Measurements from ENCODE around the gene USP19. TPM values are rescaled to one million over a fixed set of nuclear protein-coding genes. Genes with fewer than 3 reads are reported as not detected.

Gene USP19
- total and polyA plus RNA-seq, 10 of the 15 experiments (the other 5 are each of a cell fraction or from before 2014, with no cell fraction given), result 0.24 to 64.2 (median 33.2) TPM

- TF ChIP-seq CREB1 (IDR thresholded peaks at IDR 0.05; ENCODE audit: low read depth), result peak; percentile 92
- peak; percentile 57 for TF ChIP-seq RUNX3 (IDR thresholded peaks at IDR 0.05; ENCODE audit: low read length)
- 0 out of 2 replicates have a peak, but pooled peaks have one; percentile 42 for TF ChIP-seq RB1 (IDR thresholded peaks at IDR 0.05; ENCODE audit: borderline replicate concordance)
- TF ChIP-seq ZNF274 (IDR thresholded peaks at IDR 0.05; ENCODE audit: insufficient read depth, insufficient read length), result no peak
- TF ChIP-seq NR2F1 (conservative IDR thresholded peaks at IDR 0.05), result peak; percentile 19
- 0 out of 2 replicates have a peak, but pooled peaks have one; percentile 64 for TF ChIP-seq BACH1 (IDR thresholded peaks at IDR 0.05; ENCODE audit: borderline replicate concordance)
- TF ChIP-seq BHLHE40 (IDR thresholded peaks at IDR 0.05; ENCODE audit: borderline replicate concordance in 1 of 2, low read depth in 2 of 2, low read length in 1 of 2), result peak in 1 of 2 experiments; percentile 36; a peak in 1 of 4 replicates
- TF ChIP-seq POLR2A (IDR thresholded peaks at IDR 0.05; ENCODE audit: low read depth, low read length), result peak; percentile 11
- no peak for TF ChIP-seq E4F1 (IDR thresholded peaks at IDR 0.05; ENCODE audit: borderline replicate concordance, partially characterized antibody)
- TF ChIP-seq BCLAF1 (IDR thresholded peaks at IDR 0.05), result no peak
- TF ChIP-seq ZNF207 (IDR thresholded peaks at IDR 0.05; ENCODE audit: borderline replicate concordance), result peak; percentile 64; the same call in 1 of the 2 replicates
Measured at GRCh38 chr3:49092938-49093852, 27.4 kb downstream of the USP19 start (continued).
